HG03135 (cell line): Measurements from ENCODE around the gene DUOX2.
"Not testable (repeated sequence)": the region's sequence is repeated elsewhere in the genome, so short reads cannot be mapped to it uniquely, and the experiment has no call there.

Experiments
- ATAC-seq: cut with Tn5 transposase; IDR thresholded peaks from one replicate; pipeline ENCODE4 v1.9.1; 2021; ENCODE audit warnings: mild to moderate bottlenecking, moderate library complexity; ENCODE audit not compliant: unreplicated experiment

Gene DUOX2

GRCh38 chr15:45102226-45102625, 11.7 kb downstream of the DUOX2 start:
- ATAC-seq: no peak

GRCh38 chr15:45101749-45102148, 12.2 kb downstream of the DUOX2 start:
- no peak for ATAC-seq

GRCh38 chr15:45100884-45101625, 12.9 kb downstream of the DUOX2 start:
- no peak for ATAC-seq

GRCh38 chr15:45099549-45100165, 14.3 kb downstream of the DUOX2 start:
- no peak for ATAC-seq

GRCh38 chr15:45097466-45097865, 16.5 kb downstream of the DUOX2 start:
- no peak for ATAC-seq

GRCh38 chr15:45095661-45096060, 18.3 kb downstream of the DUOX2 start:
- no peak for ATAC-seq

- no peak for ATAC-seq
Observed at GRCh38 chr15:45094358-45094730, 19.6 kb downstream of the DUOX2 start.

GRCh38 chr15:45093622-45094357, 20.2 kb downstream of the DUOX2 start:
- ATAC-seq: no peak

GRCh38 chr15:45093013-45093412, 21.0 kb downstream of the DUOX2 start:
- no peak for ATAC-seq

GRCh38 chr15:45091576-45091975, 22.4 kb downstream of the DUOX2 start:
- no peak for ATAC-seq

- ATAC-seq: no peak
Observed at GRCh38 chr15:45091161-45091560, 22.8 kb downstream of the DUOX2 start.

GRCh38 chr15:45089712-45090373, 24.1 kb downstream of the DUOX2 start:
- no peak for ATAC-seq

GRCh38 chr15:45088801-45089711, 24.9 kb downstream of the DUOX2 start:
- no peak for ATAC-seq

- no peak for ATAC-seq
Observed at GRCh38 chr15:45087513-45087912, 26.5 kb downstream of the DUOX2 start.

- ATAC-seq: no peak
Observed at GRCh38 chr15:45084163-45084562, 29.8 kb downstream of the DUOX2 start.

- no peak for ATAC-seq
Observed at GRCh38 chr15:45083223-45083622, 30.7 kb downstream of the DUOX2 start.

- ATAC-seq: not testable (repeated sequence)
Observed at GRCh38 chr15:45082412-45082811, 31.6 kb downstream of the DUOX2 start.

- not testable (repeated sequence) for ATAC-seq
Observed at GRCh38 chr15:45080593-45080992, 33.4 kb downstream of the DUOX2 start.

- not testable (repeated sequence) for ATAC-seq
Observed at GRCh38 chr15:45079628-45080246, 34.2 kb downstream of the DUOX2 start.

- not testable (repeated sequence) for ATAC-seq
Observed at GRCh38 chr15:45079201-45079600, 34.8 kb downstream of the DUOX2 start.
